Osteoblast (primary cell): ENCODE measurements around the gene PSMB8. TPM values are rescaled to one million over a fixed set of nuclear protein-coding genes. Genes with fewer than 3 reads are reported as not detected.

Source experiments
- DNase-seq: peaks from one replicate; pipeline ENCODE4 v3.0.0; 2011; ENCODE audit warnings: low spot score, mixed read lengths; ENCODE audit not compliant: insufficient read length; ENCODE audit errors: missing footprints
- H2AFZ ChIP-seq: 2 replicates; pipeline ENCODE4 v1.6.0; 2011; ENCODE audit warnings: mild to moderate bottlenecking, low read length
- H3K27ac ChIP-seq: 2 replicates; pipeline ENCODE4 v1.5.1; 2011; ENCODE audit warnings: mild to moderate bottlenecking, low read depth, low read length, moderate library complexity
- H3K27me3 ChIP-seq: 2 replicates; pipeline ENCODE4 v1.6.0; 2012; ENCODE audit warnings: mild to moderate bottlenecking, control low read depth, inconsistent platforms, low read length, moderate library complexity; ENCODE audit not compliant: insufficient read depth
- H3K36me3 ChIP-seq: 2 replicates; pipeline ENCODE4 v1.5.1; 2011; ENCODE audit warnings: mild to moderate bottlenecking, low read length, control low read depth, moderate library complexity; ENCODE audit not compliant: insufficient read depth
- H3K4me1 ChIP-seq: 2 replicates; pipeline ENCODE4 v1.5.1; 2011; ENCODE audit warnings: mild to moderate bottlenecking, low read length, control low read depth, moderate library complexity; ENCODE audit not compliant: insufficient read depth
- H3K4me2 ChIP-seq: 2 replicates; pipeline ENCODE4 v1.6.0; 2011; ENCODE audit warnings: mild to moderate bottlenecking, low read length; ENCODE audit not compliant: insufficient read depth
- H3K4me3 ChIP-seq: fragments of 200-600 bp; sonication (generic); 3 replicates; pipeline ENCODE4 v1.5.1; 2012; ENCODE audit warnings: mild to moderate bottlenecking, low read length, inconsistent platforms; ENCODE audit not compliant: insufficient read depth
- H3K79me2 ChIP-seq: 2 replicates; pipeline ENCODE4 v1.6.0; 2012; ENCODE audit warnings: mild to moderate bottlenecking, low read length, control low read depth, inconsistent platforms; ENCODE audit not compliant: insufficient read depth
- H3K9me3 ChIP-seq: 2 replicates; pipeline ENCODE4 v1.5.1; 2011; ENCODE audit warnings: low read depth, low read length, control low read depth
- H4K20me1 ChIP-seq: 2 replicates; pipeline ENCODE4 v1.6.0; 2012; ENCODE audit warnings: mild to moderate bottlenecking, low read length, control low read depth; ENCODE audit not compliant: insufficient read depth
- CTCF ChIP-seq: IDR thresholded peaks from 2 replicates; pipeline ENCODE4 v1.5.1; 2011; ENCODE audit warnings: mild to moderate bottlenecking, low read depth, low read length, moderate library complexity; ENCODE audit errors: extremely low read depth
- total RNA-seq: library from RNA; depleted of rRNA; stranded (reverse); fragments of >200 nt; gene quantifications from 2 replicates; pipeline ENCODE4 v1.2.3, GENCODE V29; 2012

Gene PSMB8
- total RNA-seq, 1 donor: 67.3 TPM

- DNase-seq: peak; percentile 88
- H3K27me3 ChIP-seq: no peaks in the 10 kb centered on the region
- peaks cover 25% of the 10 kb centered on the region for H3K79me2 ChIP-seq
Observed at GRCh38 chr6:32852844-32853540, 9.1 kb upstream of the PSMB8 start.

DNA sequence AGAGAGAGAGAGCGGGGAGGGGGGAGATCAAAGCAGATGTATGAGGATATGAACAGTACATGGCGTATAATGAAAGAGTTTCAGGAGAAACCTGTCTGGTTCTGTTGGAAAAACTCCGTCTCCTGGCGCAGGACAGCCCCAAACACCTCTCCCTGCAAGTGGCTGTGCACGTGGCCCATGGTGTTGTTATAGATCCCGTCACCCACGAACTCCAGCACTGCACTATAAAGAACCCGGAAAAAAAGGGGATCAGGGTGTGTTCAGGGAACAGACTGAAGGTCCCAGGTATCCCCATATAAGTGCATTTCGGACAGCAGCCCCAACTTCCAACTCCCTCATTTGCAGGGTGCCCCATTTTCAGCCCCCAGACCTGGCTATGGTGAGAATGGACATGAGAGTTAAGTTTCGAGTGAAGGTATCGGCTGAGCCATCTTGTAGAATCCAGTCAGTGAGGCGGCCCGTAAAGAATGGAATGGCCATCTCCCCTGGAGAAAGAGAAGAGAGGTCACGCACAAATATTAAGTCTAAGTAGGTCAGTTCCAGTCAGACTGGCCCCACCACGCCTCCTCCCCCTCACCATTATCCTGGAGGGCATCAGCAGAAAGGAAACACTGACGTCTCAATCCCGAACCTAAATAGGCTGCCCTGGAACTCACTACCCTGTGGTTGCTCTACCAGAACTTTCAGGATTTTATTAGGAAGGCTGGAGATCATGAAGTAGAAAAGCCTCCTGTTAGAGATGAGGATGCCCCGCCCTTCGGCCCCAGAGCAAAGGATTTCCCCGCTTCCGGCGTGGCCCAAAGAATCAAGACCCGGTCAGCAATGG is 8.4 kb upstream of the PSMB8 start:
- no peak for DNase-seq
- H3K4me2 ChIP-seq: peak overlapping the region; percentile 79

More at GRCh38 chr6:32852844-32853540, 9.1 kb upstream of the PSMB8 start:
- peak overlapping the region; percentile 79 for H3K4me2 ChIP-seq
- H4K20me1 ChIP-seq: no peaks in the 10 kb centered on the region
- H3K36me3 ChIP-seq: peaks cover 36% of the 10 kb centered on the region
- H3K4me1 ChIP-seq: peaks cover 14% of the 10 kb centered on the region
- H3K9me3 ChIP-seq: no peaks in the 10 kb centered on the region
- no peak for TF ChIP-seq CTCF
- H3K27ac ChIP-seq: peak overlapping the region; percentile 92
- peak overlapping the region; percentile 92 for H3K4me3 ChIP-seq
- peak overlapping the region; percentile 100 for H2AFZ ChIP-seq

GRCh38 chr6:32851025-32851424 is 7.2 kb upstream of the PSMB8 start:
- no peak overlapping the region for H3K4me3 ChIP-seq
- no peaks in the 10 kb centered on the region for H3K9me3 ChIP-seq
- H3K36me3 ChIP-seq: peaks cover 52% of the 10 kb centered on the region
- no peak overlapping the region for H2AFZ ChIP-seq
- TF ChIP-seq CTCF: no peak
- peaks cover 14% of the 10 kb centered on the region for H3K4me1 ChIP-seq
- H3K27me3 ChIP-seq: no peaks in the 10 kb centered on the region
- H4K20me1 ChIP-seq: no peaks in the 10 kb centered on the region
- no peak overlapping the region for H3K4me2 ChIP-seq
- peaks cover 25% of the 10 kb centered on the region for H3K79me2 ChIP-seq
- no peak overlapping the region for H3K27ac ChIP-seq
- no peak for DNase-seq

More for the DNA sequence above, 8.4 kb upstream of the PSMB8 start:
- H3K9me3 ChIP-seq: no peaks in the 10 kb centered on the region
- H2AFZ ChIP-seq: peak overlapping the region; percentile 100
- peak overlapping the region; percentile 92 for H3K4me3 ChIP-seq
- no peaks in the 10 kb centered on the region for H4K20me1 ChIP-seq
- H3K79me2 ChIP-seq: peaks cover 25% of the 10 kb centered on the region
- H3K27ac ChIP-seq: peak overlapping the region; percentile 92
- H3K4me1 ChIP-seq: peaks cover 14% of the 10 kb centered on the region
- H3K36me3 ChIP-seq: peaks cover 40% of the 10 kb centered on the region
- TF ChIP-seq CTCF: no peak
- H3K27me3 ChIP-seq: no peaks in the 10 kb centered on the region

DNA sequence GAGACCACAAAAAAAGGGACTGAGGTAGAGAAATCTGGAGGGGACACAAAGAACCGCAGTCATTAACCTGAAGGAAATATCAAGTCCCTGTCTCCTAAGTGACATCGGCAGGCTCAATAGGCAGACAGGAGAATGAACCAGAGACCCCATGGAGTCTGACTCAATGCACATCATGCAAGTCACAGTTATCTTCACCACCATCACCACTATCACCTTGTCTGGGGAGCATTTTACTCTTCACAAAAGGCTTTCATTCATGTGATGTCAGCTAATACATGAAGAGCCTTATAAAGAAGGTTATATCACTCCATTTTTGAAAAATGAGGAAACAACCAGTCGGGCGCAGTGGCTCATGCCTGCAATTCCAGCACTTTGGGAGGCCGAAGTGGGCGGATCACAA is 5.3 kb upstream of the PSMB8 start:
- H3K9me3 ChIP-seq: no peaks in the 10 kb centered on the region
- TF ChIP-seq CTCF: no peak
- DNase-seq: no peak
- no peak overlapping the region for H3K4me2 ChIP-seq
- H4K20me1 ChIP-seq: no peaks in the 10 kb centered on the region
- H3K27ac ChIP-seq: no peak overlapping the region
- no peak overlapping the region for H3K4me3 ChIP-seq
- no peaks in the 10 kb centered on the region for H3K27me3 ChIP-seq
- H2AFZ ChIP-seq: no peak overlapping the region
- peaks cover 61% of the 10 kb centered on the region for H3K36me3 ChIP-seq
- peaks cover 20% of the 10 kb centered on the region for H3K79me2 ChIP-seq
- peaks cover 13% of the 10 kb centered on the region for H3K4me1 ChIP-seq
